ENCODE measurements around the gene POU6F2. TPM values are rescaled to one million over a fixed set of nuclear protein-coding genes. Genes with fewer than 3 reads are reported as not detected.
"Not testable (repeated sequence)": the region's sequence is repeated elsewhere in the genome, so short reads cannot be mapped to it uniquely, and the experiment has no call there.

The POU6F2 gene
- total RNA-seq, 1 donor from 2014 or later: not detected

- no peak for DNase-seq (ENCODE audit: low read depth)
- no peak for TF ChIP-seq CTCF (IDR thresholded peaks at IDR 0.05; ENCODE audit: insufficient read depth, low read length, severe bottlenecking)
- H3K27me3 ChIP-seq (ENCODE audit: control insufficient read depth, insufficient read depth, low read length): no peaks in the 10 kb centered on the region
- H3K36me3 ChIP-seq (ENCODE audit: control insufficient read depth, insufficient read depth, low read length): no peaks in the 10 kb centered on the region
- H3K4me3 ChIP-seq (ENCODE audit: low read depth, low read length): no peak overlapping the region
- FAIRE-seq: no peak
These were observed 339.4 kb downstream of the POU6F2 start for GRCh38 chr7:39317107-39317506.

GRCh38 chr7:39317896-39318295 is 340.2 kb downstream of the POU6F2 start:
- FAIRE-seq: no peak
- Histone ChIP-seq H3K4me3 (ENCODE audit: low read depth, low read length) (no peak overlapping the region), H3K27me3 (ENCODE audit: control insufficient read depth, insufficient read depth, low read length) (no peaks in the 10 kb centered on the region), H3K36me3 (ENCODE audit: control insufficient read depth, insufficient read depth, low read length) (no peaks in the 10 kb centered on the region)
- DNase-seq (ENCODE audit: low read depth): peak; percentile 8
- TF ChIP-seq CTCF (IDR thresholded peaks at IDR 0.05; ENCODE audit: insufficient read depth, low read length, severe bottlenecking): no peak

GRCh38 chr7:39321245-39321644 is 343.5 kb downstream of the POU6F2 start:
- FAIRE-seq (no peak), DNase-seq (ENCODE audit: low read depth) (no peak)
- H3K36me3 ChIP-seq (ENCODE audit: control insufficient read depth, insufficient read depth, low read length): no peaks in the 10 kb centered on the region
- no peak for TF ChIP-seq CTCF (IDR thresholded peaks at IDR 0.05; ENCODE audit: insufficient read depth, low read length, severe bottlenecking)
- no peak overlapping the region for H3K4me3 ChIP-seq (ENCODE audit: low read depth, low read length)
- no peaks in the 10 kb centered on the region for H3K27me3 ChIP-seq (ENCODE audit: control insufficient read depth, insufficient read depth, low read length)

- Histone ChIP-seq H3K36me3 (ENCODE audit: control insufficient read depth, insufficient read depth, low read length) (no peaks in the 10 kb centered on the region), H3K4me3 (ENCODE audit: low read depth, low read length) (no peak overlapping the region), H3K27me3 (ENCODE audit: control insufficient read depth, insufficient read depth, low read length) (no peaks in the 10 kb centered on the region)
- DNase-seq (ENCODE audit: low read depth): no peak
- TF ChIP-seq CTCF (IDR thresholded peaks at IDR 0.05; ENCODE audit: insufficient read depth, low read length, severe bottlenecking): no peak
- no peak for FAIRE-seq
These were observed 344.3 kb downstream of the POU6F2 start for GRCh38 chr7:39321909-39322498.

GRCh38 chr7:39324139-39324760 is 346.5 kb downstream of the POU6F2 start:
- H3K36me3 ChIP-seq (ENCODE audit: control insufficient read depth, insufficient read depth, low read length): no peaks in the 10 kb centered on the region
- no peak for DNase-seq (ENCODE audit: low read depth)
- H3K27me3 ChIP-seq (ENCODE audit: control insufficient read depth, insufficient read depth, low read length): no peaks in the 10 kb centered on the region
- TF ChIP-seq CTCF (IDR thresholded peaks at IDR 0.05; ENCODE audit: insufficient read depth, low read length, severe bottlenecking): no peak
- peak; percentile 32 for FAIRE-seq
- no peak overlapping the region for H3K4me3 ChIP-seq (ENCODE audit: low read depth, low read length)

GRCh38 chr7:39331607-39332006 is 353.9 kb downstream of the POU6F2 start:
- not testable (repeated sequence) for H3K27me3 ChIP-seq (ENCODE audit: control insufficient read depth, insufficient read depth, low read length); DNase-seq (ENCODE audit: low read depth); H3K36me3 ChIP-seq (ENCODE audit: control insufficient read depth, insufficient read depth, low read length); H3K4me3 ChIP-seq (ENCODE audit: low read depth, low read length); FAIRE-seq

Measured in bronchial epithelial cell (primary cell).